Activated T-helper 17 cell treated with anti-CD3 and anti-CD28 coated beads, Interleukin-2, amount 50 U/mL, for 72 hours (primary cell): ENCODE results near the gene CCNL2. TPM values are rescaled to one million over a fixed set of nuclear protein-coding genes. Genes with fewer than 3 reads are reported as not detected.
"Not testable (repeated sequence)": the region's sequence is repeated elsewhere in the genome, so short reads cannot be mapped to it uniquely, and the experiment has no call there.

Source experiments
- ATAC-seq: fragments of 150-1000 bp; cut with Tn5 transposase; replicated peaks from 2 replicates; pipeline ENCODE4 v1.10.0; 2021; ENCODE audit warnings: mild to moderate bottlenecking, moderate library complexity
- H3K27ac Mint-ChIP-seq: one replicate; pipeline ENCODE4 v1.8.0; 2022; ENCODE audit warnings: mixed read lengths
- H3K27me3 Mint-ChIP-seq: one replicate; pipeline ENCODE4 v1.8.0; 2022; ENCODE audit warnings: mixed read lengths
- H3K36me3 Mint-ChIP-seq: one replicate; pipeline ENCODE4 v1.8.0; 2022; ENCODE audit warnings: low read depth, mild to moderate bottlenecking, mixed read lengths
- H3K4me1 Mint-ChIP-seq: one replicate; pipeline ENCODE4 v1.8.0; 2022; ENCODE audit warnings: mixed read lengths
- H3K4me3 Mint-ChIP-seq: one replicate; pipeline ENCODE4 v1.8.0; 2022; ENCODE audit warnings: mild to moderate bottlenecking, mixed read lengths
- H3K9me3 Mint-ChIP-seq: one replicate; pipeline ENCODE4 v1.8.0; 2022; ENCODE audit warnings: mixed read lengths
- total RNA-seq, 2 donors: library from RNA; stranded (reverse); gene quantifications; one replicate each; pipeline ENCODE4 v1.2.3, GENCODE V29; 2022

The CCNL2 gene
- 100 to 1,000 TPM; 103 to 107 TPM for total RNA-seq

DNA sequence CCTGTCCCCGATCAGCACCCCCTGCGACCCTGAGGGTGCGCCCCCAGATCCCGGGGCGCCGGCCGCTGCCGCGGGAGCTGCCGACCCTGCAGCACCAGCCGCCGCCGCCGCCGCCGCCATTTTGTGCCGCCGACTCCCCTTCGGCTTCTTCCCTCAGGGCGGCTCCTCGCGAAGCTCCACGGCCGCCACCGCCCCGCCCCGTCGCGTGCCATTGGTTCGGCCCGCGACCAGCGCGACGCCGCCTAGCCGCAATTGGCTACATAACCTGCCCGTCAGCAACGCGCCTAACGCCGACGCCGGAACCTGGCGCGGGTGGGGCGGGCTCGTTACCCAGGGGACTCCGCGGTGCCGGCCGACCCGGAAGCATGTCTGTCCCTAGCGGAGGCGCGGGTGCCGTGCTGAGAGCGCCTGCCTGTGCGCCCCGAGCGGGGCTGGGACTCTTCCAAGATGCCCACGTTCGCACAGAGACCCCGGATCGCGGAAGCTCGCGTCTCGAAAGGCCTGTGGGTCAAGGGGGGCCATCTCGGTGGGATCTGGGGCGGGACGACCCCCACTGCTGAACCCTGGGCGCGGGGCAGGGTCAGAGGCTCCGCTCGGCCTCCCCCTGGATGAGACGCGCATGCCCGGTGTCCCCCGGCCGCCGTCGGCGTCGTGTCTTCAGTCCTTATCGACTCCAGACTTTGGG lies at the start of gene CCNL2:
CCNL2 (minus strand) TSS at position 149 of the 685 bp plus-strand sequence; CDS start at position 120, 29 bp downstream.
- H3K9me3 Mint-ChIP-seq, result no peaks in the 10 kb centered on the region
- peak within 1 kb of the TSS; percentile 95 for H3K27ac Mint-ChIP-seq
- H3K27me3 Mint-ChIP-seq, result no peaks in the 10 kb centered on the region
- H3K4me3 Mint-ChIP-seq, result peak within 1 kb of the TSS; percentile 95
- peaks cover 89% of the 10 kb centered on the region for H3K36me3 Mint-ChIP-seq
- ATAC-seq, result peak; percentile 99
- peaks cover 12% of the 10 kb centered on the region for H3K4me1 Mint-ChIP-seq

DNA sequence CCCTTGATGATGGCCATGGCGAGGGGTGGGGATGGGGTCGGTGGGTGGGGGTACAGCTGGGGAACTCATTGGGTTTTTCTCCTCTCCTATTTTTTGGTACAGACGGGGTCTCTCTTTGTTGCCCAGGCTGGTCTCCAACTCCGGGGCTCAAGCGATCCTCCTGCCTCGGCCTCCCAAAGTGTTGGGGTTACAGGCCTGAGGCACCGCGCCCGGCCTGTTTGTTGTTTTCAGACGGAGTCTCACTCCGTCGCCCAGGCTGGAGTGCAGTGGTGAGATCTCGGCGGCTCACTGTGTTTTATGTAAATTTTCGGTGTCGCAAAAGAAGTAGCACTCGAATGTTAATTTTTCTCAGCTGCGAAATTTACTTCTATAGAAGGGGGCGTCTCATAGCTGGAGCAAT lies 47.5 kb upstream of the CCNL2 start:
- not testable (repeated sequence) for ATAC-seq, H3K4me1 Mint-ChIP-seq, H3K27me3 Mint-ChIP-seq, H3K9me3 Mint-ChIP-seq, H3K27ac Mint-ChIP-seq, H3K36me3 Mint-ChIP-seq, H3K4me3 Mint-ChIP-seq

DNA sequence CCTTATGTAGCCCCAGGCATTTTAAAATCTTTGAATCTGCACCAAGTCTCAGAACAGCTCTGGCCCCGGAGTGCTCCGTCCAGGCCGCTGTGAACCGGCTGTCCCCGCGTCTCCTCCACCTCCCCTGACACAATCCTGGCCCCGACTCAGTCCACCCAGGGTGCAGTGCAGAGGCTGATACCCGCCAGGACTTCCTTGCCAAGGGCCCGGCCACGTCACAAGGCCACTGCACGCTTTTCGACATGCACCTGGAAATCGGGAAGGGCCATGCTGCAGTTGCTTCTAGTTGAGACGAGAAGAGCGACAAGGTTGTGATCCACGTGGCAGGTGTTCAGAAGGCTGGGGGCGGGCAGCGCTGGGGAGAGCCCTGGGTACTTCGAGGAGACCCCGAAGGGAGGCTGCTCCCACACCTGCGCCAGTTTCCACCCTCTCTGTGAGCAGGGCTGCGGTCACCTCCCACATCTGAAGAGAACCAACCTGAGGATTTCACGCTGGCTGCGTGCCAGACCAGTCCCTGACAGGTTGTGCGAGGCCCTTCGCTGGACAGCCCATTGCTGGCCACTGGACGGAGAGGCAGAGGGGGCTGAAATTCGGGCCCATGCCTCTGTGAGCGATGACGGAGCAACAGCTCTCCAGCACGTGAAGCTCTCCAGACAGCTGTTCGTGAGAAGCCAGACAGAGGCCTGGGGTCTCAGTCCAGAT lies 43.1 kb upstream of the CCNL2 start:
- H3K27ac Mint-ChIP-seq, result no peak overlapping the region
- H3K9me3 Mint-ChIP-seq, result no peaks in the 10 kb centered on the region
- no peaks in the 10 kb centered on the region for H3K27me3 Mint-ChIP-seq
- H3K36me3 Mint-ChIP-seq, result no peaks in the 10 kb centered on the region
- ATAC-seq, result no peak
- H3K4me3 Mint-ChIP-seq, result no peak overlapping the region
- H3K4me1 Mint-ChIP-seq, result no peaks in the 10 kb centered on the region

DNA sequence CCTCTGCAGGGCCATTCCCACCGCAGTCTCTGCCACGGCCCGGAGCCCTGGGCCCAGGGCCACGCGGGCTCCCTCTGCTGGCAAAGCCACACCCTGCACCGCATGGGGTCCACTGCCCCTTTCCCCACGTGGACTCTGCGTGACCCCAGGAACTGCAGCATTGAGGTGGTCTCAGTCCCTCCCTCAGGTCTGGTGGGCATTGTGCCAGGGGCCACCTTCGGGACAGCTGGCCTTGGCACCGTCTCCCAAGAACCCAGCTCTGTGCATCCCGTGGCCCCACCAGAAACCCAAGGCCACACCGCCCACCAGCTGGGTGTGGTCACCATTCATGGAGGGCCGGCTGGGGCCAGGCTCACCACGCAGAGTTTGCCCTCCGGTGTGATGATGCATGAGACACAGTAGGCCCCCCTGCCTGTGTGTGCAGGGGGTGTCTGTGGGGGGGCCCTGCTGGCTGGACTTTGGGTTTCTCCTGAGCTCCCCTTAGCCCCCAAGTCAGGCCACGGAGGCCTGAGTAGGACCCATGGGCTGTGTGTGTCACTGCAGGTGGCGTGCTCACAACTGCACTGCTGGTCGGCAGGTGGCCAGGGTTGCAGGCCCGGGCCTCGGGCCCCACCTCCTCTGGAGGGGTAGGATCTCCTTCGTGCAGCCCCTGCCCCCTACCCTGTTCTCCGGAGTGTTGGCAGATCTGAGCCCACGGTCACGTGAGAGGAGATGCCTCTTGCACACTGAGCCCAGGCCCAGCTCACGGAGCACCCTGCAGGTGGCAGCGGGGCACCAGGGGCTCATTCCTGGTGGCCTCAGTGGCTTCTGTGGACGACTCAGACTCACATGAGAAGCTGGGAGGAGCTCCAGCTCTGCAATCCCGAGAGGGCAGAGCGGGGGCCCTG lies 42.1 kb upstream of the CCNL2 start:
- H3K36me3 Mint-ChIP-seq, result no peaks in the 10 kb centered on the region

DNA sequence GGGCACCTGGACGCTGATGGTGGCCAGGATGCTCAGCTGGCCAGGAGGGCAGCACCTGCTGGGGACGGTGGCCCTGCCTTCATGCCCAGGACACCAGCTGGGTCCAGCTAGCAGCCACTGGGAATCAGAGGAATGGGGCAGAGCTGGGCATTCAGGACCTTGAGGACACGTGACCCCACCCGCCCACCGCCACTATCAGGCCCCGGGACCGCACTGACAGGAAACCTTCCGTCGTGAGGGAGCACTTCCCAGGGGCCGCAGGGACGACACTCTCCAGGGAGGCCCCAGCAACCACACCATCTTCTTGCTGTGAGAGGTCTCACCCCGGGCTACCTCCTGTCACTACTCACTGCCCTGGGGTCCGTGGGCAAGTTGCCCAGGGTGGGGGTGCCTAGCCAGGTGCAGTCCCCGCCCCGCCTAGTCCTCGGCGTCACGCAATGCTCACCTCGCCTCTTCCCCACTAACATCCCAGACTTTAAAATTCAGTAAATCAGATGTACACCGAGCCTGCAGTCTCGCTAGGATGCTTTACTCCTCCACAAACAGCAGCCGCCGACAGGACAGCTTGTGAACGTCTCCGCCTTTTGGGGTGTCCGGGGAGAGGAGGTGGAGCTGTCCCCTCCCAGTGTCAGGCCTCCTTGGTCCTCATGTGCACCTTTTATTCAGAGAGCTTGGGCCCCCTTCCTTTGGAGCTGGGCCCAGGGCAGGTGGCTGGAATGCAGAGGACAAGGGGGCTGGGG lies 41.3 kb upstream of the CCNL2 start:
- Mint-ChIP-seq H3K4me1 (no peaks in the 10 kb centered on the region), H3K36me3 (no peaks in the 10 kb centered on the region), H3K9me3 (no peaks in the 10 kb centered on the region), H3K27me3 (no peaks in the 10 kb centered on the region), H3K27ac (no peak overlapping the region), H3K4me3 (no peak overlapping the region)
- peak; percentile 20 for ATAC-seq

More for the DNA sequence above, 42.1 kb upstream of the CCNL2 start:
- ATAC-seq, result peak; percentile 87
- Mint-ChIP-seq H3K27me3 (no peaks in the 10 kb centered on the region), H3K27ac (no peak overlapping the region), H3K4me1 (no peaks in the 10 kb centered on the region), H3K9me3 (no peaks in the 10 kb centered on the region), H3K4me3 (no peak overlapping the region)

DNA sequence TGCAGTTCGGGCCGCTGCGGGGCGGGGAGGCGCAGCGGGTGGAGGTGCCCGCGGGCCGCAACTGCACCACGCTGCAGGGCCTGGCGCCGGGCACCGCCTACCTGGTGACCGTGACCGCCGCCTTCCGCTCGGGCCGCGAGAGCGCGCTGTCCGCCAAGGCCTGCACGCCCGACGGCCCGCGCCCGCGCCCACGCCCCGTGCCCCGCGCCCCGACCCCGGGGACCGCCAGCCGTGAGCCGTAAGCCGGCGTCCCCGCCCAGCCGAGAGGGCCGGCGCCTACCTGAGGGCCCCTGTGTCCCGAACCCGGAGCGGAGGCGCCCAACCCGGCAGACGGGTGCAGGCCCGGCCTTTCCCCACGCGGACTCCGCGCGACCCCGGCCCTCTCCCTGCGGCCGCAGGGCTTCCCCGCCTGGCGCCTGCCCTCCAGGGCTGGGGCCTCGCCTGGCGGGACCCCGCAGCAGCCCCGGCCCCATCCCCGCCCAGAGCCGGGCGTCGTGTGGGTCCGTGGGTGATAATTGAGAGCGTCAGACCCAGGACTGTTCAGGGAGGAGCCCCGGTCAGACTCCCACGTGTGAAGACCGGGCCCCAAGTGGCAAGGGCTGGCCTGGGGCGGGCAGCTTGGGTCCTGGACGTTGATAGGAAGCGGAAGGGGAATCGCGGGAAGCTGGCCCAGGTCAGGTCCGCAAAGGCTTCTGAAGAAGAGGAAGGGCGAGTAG lies 40.6 kb upstream of the CCNL2 start:
- Mint-ChIP-seq H3K4me1 (no peaks in the 10 kb centered on the region), H3K36me3 (no peaks in the 10 kb centered on the region), H3K4me3 (no peak overlapping the region), H3K27me3 (peaks cover 3% of the 10 kb centered on the region), H3K27ac (no peak overlapping the region), H3K9me3 (no peaks in the 10 kb centered on the region)
- no peak for ATAC-seq

DNA sequence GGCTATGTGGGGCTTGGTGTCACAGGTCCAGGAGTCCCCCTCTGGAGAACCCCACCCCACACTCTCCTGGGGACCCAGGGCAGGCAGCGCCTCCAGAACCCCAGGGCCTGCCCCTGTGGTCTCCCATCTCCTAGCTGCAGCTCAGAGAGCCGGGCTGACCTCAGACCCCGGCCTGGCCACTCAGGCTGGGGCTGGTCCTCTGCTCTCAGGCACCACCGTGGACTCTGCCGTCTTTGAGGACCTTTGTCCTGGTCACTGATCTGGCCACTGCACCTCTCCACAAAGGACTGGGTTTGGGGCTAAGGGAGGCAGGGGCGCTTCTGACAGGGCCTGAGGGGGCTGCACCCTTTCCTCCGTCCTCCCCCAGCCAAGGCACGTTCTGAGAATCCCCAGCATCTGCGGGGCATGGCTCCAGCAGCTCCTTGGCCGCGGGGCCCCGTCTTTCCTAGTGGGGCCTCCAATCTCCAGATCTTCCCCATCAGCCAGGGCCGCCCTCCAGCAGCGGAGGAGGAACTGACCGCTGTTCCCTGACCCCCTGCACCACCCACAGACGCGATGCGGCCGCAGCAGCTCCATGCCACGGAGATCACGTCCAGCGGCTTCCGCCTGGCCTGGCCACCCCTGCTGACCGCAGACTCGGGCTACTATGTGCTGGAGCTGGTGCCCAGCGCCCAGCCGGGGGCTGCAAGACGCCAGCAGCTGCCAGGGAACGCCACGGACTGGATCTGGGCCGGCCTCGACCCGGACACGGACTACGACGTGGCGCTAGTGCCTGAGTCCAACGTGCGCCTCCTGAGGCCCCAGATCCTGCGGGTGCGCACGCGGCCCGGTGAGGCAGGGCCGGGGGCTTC lies 39.6 kb upstream of the CCNL2 start:
- Mint-ChIP-seq H3K27me3 (peaks cover 3% of the 10 kb centered on the region), H3K4me3 (no peak overlapping the region), H3K4me1 (no peaks in the 10 kb centered on the region), H3K9me3 (no peaks in the 10 kb centered on the region), H3K27ac (no peak overlapping the region), H3K36me3 (no peaks in the 10 kb centered on the region)
- no peak for ATAC-seq

DNA sequence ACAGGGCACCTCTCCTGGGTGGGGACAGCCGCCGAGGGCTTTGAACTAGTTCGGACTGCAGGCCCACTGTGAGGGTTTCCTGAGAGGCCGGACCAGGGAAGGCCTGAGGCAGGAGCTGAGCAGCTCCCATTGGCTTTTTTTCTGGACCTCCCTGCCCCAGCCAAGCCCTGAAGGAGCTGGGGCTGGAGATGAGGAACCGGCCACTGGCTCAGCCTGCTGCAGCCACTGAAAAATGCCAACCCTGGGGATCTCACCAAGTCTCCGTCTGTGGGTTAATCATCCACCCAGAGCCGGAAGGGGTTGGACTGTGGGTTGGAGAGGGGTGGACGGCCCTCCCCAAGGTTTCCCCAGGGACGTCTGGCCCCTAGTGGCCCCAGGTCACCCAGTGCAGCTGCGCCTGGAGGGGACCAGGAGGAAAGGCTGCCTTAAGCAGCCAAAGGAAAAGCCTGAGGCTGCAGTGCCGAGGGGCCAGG lies 38.8 kb upstream of the CCNL2 start:
- Mint-ChIP-seq H3K27ac (no peak overlapping the region), H3K4me1 (no peaks in the 10 kb centered on the region), H3K27me3 (peaks cover 3% of the 10 kb centered on the region), H3K4me3 (no peak overlapping the region), H3K36me3 (no peaks in the 10 kb centered on the region), H3K9me3 (no peaks in the 10 kb centered on the region)
- ATAC-seq, result no peak

DNA sequence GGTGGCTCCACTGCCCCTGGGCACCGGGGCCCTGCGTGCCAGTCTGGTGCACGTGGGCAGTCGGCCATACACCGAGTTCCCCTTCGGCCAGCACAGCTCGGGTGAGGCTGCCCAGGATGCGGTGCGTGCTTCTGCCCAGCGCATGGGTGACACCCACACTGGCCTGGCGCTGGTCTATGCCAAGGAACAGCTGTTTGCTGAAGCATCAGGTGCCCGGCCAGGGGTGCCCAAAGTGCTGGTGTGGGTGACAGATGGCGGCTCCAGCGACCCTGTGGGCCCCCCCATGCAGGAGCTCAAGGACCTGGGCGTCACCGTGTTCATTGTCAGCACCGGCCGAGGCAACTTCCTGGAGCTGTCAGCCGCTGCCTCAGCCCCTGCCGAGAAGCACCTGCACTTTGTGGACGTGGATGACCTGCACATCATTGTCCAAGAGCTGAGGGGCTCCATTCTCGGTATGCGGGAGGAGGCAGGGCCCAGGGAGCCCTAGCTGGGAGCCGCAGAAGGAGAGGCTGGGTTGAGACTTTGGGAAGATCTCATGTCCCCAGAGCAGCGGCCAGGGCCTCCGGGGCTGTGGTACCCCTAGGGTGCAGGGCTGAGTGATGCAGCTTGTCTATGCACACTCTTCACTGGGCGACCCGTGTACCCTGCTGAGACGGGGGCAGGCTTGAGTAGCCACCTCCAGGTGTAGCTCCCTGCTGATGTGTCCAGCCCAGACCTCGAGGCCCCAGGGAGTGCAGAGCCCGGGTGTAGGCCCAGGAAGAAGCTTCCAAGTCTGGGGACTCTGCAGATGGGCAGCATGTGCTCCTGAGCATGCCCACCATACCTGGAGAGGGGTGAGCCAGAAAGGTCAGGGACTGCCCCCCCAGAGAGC lies 38.1 kb upstream of the CCNL2 start:
- Mint-ChIP-seq H3K27ac (no peak overlapping the region), H3K36me3 (no peaks in the 10 kb centered on the region), H3K4me1 (no peaks in the 10 kb centered on the region), H3K4me3 (no peak overlapping the region), H3K9me3 (no peaks in the 10 kb centered on the region), H3K27me3 (peaks cover 3% of the 10 kb centered on the region)
- no peak for ATAC-seq

DNA sequence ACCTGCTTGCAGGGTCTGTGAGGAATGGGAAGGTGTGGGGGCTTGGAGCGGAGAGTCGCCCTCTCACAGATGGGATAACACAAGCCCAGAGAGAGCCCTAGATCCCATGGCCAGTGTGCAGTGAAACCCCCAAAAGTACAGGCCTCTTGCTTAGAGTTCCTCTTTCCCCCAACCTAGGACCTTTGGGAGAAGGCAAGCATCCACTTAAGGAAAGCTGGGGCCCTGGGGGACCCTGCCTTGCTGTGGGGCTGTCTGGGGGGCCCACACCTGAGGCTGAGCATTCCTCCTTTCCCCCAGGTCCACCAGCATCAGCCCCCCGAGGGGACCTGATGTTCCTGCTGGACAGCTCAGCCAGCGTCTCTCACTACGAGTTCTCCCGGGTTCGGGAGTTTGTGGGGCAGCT lies 37.5 kb upstream of the CCNL2 start:
- ATAC-seq, result no peak
- no peak overlapping the region for H3K27ac Mint-ChIP-seq
- no peaks in the 10 kb centered on the region for H3K4me1 Mint-ChIP-seq
- peak overlapping the region; percentile 46 for H3K4me3 Mint-ChIP-seq
- H3K27me3 Mint-ChIP-seq, result peaks cover 3% of the 10 kb centered on the region
- no peaks in the 10 kb centered on the region for H3K36me3 Mint-ChIP-seq
- H3K9me3 Mint-ChIP-seq, result no peaks in the 10 kb centered on the region

DNA sequence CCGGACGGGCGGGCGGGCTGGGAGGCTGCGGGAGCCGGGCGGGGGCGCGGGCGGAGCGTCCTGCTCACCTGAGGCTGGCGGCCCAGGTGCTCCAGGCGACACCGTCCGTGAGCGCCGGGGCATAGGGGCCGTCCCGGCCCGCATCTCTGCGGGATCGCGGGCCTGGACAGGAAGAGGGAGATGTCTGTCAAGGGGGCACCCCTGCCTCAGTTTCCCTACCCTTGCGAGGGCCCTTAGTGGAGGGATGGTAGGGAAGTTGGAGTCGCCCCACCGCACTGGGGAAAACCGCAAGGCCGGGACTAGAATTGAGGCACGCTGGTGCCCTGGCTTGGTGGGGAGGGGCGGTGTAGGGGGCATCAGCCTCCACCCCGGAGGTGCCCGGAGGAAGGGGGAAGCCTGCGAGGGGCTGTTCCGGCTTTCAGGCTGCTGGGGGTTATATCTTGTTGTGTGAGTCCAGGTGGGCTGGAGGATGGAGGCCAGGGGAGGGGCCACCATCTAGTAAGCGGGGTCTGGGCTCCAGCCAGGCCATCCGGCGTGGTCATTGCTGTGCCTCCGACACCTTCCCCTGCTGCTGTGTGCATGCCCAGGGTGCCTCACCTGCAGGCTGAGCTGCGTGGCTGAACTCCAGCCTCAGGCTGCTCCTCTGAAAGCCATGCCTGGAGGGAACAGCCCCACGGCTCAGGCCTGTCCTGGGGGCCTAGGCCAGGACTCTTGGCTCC lies 36.9 kb upstream of the CCNL2 start:
- ATAC-seq, result peak; percentile 2
- no peak overlapping the region for H3K27ac Mint-ChIP-seq

More for the DNA sequence above, 36.9 kb upstream of the CCNL2 start:
- Mint-ChIP-seq H3K36me3 (no peaks in the 10 kb centered on the region), H3K9me3 (no peaks in the 10 kb centered on the region), H3K27me3 (peaks cover 3% of the 10 kb centered on the region), H3K4me1 (no peaks in the 10 kb centered on the region), H3K4me3 (peak overlapping the region; percentile 46)
